Astrocyte of the cerebellum (primary cell): ENCODE data around the gene ADSL.

Source experiments
- DNase-seq: peaks from one replicate; pipeline ENCODE4 v3.0.0-alpha.2; 2011; ENCODE audit warnings: low read depth
- H3K4me3 ChIP-seq: 2 replicates; pipeline ENCODE4 v1.5.1; 2011; ENCODE audit warnings: mild to moderate bottlenecking, low read depth, low read length, moderate library complexity
- CTCF ChIP-seq: IDR thresholded peaks from 2 replicates; pipeline ENCODE4 v1.5.1; 2012; ENCODE audit warnings: low read length, low read depth, moderate library complexity, mild to moderate bottlenecking; ENCODE audit errors: missing control alignments
- in situ Hi-C: cut with HindIII; loops from 2 replicates; pipeline ENCODE4 v1.10.0; 2017; ENCODE audit warnings: low sequenced_read_pairs

Gene ADSL

GRCh38 chr22:40413873-40414272 is 67.6 kb downstream of the ADSL start:
- in situ Hi-C loops, result no loop called here
- H3K4me3 ChIP-seq, result no peak overlapping the region
- no peak for DNase-seq
- no peak for TF ChIP-seq CTCF

GRCh38 chr22:40414311-40414710 is 68.0 kb downstream of the ADSL start:
- TF ChIP-seq CTCF, result no peak
- no peak overlapping the region for H3K4me3 ChIP-seq
- no peak for DNase-seq
- in situ Hi-C loops, result no loop called here

- TF ChIP-seq CTCF, result no peak
- DNase-seq, result no peak
- no peak overlapping the region for H3K4me3 ChIP-seq
- in situ Hi-C loops, result no loop called here
Observed at GRCh38 chr22:40414838-40415505, 68.7 kb downstream of the ADSL start.

GRCh38 chr22:40415531-40416266 is 69.4 kb downstream of the ADSL start:
- no peak for DNase-seq
- no peak for TF ChIP-seq CTCF
- H3K4me3 ChIP-seq, result no peak overlapping the region
- in situ Hi-C loops, result no loop called here

GRCh38 chr22:40416267-40416570 is 69.9 kb downstream of the ADSL start:
- no peak overlapping the region for H3K4me3 ChIP-seq
- no peak for DNase-seq
- no peak for TF ChIP-seq CTCF
- in situ Hi-C loops, result no loop called here

- in situ Hi-C loops, result no loop called here
- DNase-seq, result no peak
- TF ChIP-seq CTCF, result no peak
- no peak overlapping the region for H3K4me3 ChIP-seq
Observed at GRCh38 chr22:40416636-40417035, 70.3 kb downstream of the ADSL start.

- H3K4me3 ChIP-seq, result no peak overlapping the region
- in situ Hi-C loops, result no loop called here
- no peak for TF ChIP-seq CTCF
- no peak for DNase-seq
Observed at GRCh38 chr22:40417041-40417440, 70.7 kb downstream of the ADSL start.
